ENCODE measurements around the gene CBX7.
"Not testable (repeated sequence)": the region's sequence is repeated elsewhere in the genome, so short reads cannot be mapped to it uniquely, and the experiment has no call there.

The CBX7 gene

DNA sequence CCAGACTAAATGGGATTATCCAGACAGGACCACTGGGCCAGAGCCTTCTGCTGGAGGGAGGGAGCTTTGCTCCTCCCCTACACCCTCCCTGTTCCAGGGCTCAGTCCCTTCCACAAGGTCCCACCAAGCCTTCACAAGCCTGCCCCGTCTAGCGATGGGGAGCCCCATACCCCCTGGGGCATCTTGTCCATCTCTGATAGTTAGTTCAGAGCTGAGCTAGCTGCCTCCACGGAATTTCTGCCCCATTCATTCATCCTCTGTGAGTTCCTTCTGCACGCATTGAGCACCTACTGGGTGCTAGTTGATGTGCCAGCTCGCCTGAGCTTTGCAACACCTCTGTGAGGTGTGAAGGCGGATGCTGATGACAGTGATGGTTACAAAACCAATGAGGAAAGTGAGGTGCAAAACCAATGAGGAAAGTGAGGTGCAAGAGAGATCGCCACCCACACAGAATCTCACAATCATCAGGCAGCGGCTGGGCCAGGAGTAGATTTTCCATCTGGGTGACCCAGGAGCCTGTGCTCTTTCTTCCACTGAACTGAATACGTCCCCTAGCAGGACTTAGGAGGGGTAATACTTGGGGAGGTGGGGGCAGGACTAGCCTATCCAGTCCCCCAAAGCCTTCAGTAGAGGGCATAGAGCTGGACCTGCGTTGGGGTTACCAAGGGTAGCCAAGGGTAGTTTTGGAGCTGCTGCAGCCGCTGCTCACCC is 21.5 kb upstream of the CBX7 start:
- peak; percentile 70 to 79 for DNase-seq

DNA sequence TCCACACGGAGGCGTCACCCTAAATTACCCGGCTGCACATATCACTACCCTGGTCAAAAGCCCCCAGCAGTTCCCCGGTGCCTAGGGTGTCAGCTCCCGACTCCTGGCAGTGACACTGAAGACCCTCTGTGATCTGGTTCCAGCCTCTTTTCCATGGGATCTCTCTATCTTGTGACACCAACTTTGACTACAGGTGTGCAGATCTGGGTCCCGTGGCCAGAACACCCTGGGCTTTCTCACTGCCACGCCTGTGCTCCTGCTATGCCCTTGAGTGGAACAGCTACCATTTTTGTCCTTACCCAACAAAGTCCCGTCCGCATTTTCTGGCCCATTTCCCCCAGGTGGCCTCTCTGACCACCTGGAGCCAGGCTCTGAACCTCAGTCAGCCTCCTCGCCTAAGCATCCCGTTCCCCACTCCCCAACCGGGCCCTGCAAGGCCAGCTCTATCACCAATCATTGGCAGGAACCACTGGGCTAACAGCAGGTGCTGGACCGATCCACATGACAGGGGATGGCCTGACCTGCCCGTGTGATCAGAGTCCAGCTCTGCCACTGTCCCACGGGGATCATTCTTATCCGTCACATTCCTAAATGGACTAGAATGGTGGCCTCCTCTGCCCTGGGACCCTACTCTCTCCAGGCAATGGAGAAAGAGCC is 20.7 kb upstream of the CBX7 start:
- DNase-seq = no peak

DNA sequence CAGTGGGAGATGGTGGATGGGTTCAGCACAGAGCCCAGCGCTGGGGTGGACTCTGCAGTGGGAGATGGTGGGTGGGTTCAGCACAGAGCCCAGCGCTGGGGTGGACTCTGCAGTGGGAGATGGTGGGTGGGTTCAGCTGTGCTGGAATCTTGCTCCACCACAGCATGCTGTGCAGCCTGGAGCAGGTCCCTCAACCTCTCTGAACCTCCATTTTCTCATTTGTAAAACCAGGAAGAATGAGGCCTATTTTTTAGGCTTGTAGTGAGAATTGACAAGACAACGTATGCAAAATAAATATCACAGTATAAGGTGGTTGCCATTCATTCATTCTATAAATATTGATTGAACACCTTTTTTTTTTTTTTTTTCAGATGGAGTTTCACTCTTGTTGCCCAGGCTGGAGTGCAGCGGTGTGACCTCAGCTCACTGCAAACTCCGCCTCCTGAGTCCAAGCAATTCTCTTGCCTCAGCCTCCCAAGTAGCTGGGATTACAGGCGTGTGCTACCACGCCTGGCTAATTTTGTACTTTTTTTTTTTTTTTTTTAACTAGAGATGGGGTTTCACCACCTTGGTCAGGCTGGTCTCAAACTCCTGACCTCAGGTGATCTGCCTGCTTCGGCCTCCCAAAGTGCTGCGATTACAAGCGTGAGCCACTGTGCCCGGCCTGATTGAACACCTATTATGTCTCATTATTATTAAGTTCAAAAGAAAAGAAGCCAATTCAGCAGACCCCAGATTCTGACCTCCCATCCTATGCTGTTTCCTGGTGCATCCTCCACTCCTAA is 20.0 kb upstream of the CBX7 start:
- DNase-seq = not testable (repeated sequence)

DNA sequence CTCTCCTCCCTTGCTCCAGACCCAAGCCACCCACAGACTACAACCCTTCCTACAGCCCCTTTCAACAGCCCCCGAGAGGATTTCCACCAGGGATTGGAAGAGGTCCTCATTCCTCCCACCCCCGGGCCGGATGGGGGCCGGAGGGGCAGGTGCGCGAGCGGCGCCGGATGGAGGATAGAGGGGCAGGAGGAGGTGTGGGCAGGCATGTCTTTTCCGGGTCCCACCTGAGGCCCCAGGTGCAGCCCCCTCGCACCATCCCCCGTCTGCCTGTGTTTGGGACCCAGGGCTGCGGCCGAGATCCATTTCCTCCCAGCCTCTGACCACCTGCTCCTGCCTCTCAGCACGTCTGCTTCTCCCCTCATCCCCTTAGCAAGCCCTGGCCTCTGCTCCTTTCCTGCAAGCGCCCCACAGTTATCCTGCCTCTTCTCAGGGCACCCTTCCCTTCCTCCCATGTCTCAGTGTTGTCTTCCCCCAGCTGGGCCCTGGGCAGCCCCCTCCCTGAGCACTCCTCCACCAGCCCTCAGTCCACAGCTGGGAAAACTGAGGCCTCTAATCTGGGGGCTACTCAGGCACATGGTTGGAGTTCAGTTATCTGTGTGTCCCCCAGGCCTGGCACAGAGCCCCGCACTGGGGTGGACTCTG is 19.3 kb upstream of the CBX7 start:
- DNase-seq = no peak

DNA sequence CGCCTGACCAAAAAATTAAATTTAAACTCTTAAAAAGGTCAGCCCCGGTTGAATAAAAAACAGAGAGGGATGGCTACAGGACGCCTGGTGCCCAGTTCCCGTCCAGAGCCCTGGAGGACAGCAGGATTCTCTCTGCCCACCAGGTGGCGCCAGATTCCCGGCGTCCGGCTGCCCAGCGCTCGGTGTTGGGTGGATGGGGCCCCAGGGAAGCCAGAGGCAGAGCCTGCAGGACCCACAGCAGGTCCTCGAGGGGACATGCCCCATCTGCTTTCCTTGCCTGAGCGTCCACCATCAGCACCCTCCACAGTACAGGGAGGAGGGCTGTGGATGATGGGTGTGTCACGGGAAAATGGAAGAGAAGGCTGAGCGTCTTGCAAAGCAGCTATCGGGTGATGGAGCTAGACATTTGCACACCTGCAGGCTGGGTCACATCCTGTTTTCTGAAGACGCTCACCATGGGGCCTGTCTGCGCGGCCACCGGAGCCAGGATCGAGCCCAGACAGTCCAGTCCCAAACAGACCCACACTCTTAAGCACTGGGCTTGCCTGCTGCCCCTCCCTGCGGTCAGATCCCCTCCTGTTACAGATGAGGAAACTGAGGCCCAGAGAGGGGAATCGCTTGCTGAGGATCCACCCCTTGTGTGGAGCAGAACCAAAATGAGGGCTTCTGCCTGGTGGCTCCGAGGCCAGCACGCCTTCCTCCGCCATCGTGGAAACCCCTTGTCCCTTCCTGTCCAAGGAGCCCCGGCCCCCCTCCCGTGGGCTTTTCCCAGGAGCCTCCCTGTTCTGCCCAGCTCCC is 18.5 kb upstream of the CBX7 start:
- DNase-seq = peak; percentile 84 to 86

DNA sequence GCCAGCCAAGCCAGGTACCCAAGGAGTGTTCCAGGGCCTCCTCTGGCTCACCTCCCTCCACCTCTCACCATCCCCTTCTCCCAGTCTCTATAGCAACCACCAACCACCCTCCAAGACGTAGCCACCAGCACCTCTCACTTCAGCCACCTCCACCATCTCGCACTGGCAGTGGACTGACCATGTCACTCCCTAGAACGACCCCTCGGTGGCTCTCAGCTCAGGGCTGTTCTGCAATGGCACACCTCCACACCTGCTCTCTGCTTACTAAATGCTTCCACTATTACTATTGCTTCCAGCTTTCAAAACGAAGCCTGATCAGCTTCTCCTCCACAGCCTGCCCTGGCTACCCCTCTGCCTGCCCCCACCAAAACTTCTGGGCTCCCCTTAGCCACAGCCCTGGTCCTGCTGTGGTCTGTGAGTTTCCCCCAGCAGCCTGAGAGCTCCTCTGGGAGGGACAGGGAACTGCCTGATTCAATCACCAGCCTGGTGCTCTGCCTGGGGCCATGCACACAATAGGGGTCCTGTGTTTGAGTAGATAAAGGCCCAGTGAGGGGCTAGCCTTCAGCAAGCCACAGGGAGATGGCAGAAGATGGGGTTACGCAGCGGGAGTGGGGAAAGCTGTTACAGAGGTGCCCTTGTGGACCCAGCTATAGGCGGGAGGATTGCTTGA is 17.5 kb upstream of the CBX7 start:
- DNase-seq = no peak

DNA sequence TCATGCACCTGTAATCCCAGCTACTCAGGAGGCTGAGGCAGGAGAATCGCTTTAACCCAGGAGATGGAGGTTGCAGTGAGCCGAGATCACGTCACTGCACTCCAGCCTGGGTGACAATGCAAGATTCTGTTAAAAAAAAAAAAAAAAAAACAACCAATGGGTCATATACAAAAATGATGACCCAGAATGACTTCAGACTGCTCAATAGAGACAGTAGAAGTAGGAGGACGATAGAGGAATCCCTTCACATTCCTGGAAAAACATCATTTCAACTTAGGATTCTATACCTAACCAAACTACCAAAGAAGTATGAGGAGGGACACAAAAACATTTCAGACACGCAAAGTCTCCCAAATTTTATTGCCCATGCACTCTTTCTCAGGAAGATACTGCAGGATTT is 14.1 kb upstream of the CBX7 start:
- no peak for DNase-seq

DNA sequence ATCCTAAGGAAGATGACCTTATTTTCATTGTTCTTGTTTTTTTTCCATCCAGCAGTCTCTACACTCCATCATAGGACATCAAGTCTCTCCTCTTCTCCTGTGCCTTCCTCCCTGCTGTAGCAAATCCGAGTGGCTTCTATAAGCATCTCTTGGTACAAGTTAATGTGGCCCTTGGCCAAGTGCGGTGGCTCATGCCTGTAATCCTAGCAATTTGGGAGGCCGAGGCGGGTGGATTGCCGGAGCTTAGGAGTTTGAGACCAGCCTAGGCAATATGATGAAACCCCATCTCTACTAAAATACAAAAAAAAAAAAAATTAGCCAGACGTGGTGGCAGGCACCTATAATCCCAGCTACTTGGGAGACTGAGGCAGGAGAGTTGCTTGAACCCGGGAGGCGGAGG is 3.6 kb upstream of the CBX7 start:
- not testable (repeated sequence) for DNase-seq

DNA sequence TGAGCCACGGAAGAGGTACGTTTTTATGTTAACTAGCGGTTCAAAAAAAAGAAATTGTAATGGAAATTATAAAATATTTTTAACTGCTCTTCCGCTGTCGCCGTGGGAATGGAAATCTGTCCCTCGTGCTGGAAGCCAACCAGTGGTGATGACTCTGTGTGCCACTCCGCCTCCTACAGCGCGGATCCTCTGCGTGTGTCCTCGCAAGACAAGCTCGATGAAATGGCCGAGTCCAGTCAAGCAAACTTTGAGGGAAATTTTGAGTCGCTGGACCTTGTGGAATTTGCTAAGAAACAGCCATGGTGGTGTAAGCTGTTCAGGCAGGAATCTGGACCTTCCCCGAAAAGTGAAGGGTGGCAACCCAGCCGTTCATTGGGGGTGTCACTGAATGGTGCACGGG is 2.9 kb upstream of the CBX7 start:
- peak in 1 of 2 donors; percentile 4 for DNase-seq

DNA sequence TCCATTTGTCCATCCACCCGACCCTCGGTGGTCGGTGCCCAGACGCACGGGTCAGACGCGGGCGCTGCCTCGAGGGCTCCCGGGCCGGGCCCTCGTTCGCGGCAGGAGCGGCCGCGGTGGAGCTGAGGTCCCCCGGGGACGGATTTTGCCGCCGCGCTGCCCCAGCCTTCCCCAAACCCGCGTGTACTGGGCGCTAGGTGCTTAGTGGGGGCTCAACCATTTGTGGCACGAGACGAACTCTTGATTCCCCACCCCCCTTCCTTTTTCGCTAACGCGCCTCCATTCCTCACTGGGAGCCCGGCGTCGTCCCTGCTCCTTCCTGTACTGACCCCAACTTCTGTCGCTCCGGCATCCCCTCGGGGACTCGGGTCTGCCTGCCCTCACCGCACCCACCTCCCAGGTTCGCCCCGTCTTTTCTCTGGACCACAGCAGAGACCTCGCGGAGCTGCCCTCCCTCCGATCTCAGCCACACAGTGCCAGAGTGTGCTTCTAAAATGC is 789 bp upstream of the CBX7 start:
- DNase-seq = no peak

DNA sequence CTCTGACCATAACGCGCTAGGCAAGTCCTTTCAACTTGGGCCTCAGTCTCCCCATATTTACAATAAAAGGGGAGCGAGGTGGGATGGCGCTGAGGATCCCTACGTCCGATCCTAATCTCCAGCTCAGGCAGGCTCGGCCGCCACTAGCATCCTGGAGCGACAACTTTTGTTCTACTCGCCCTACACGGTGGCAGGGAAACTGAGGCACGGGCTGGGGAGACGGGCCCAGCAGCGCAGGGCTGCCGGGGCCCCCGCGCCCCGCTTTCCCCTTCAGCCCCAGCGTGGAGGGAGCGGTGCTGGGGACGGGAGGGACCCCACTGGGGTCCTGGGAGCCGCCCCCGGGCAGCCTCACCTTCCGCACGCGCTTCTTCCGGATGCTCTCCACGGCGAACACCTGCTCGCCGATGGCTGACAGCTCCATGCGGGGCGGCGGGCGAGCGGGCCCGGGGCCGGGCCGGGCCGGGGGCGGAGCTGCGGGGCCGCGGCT is 413 bp downstream of the CBX7 start:
- no peak for DNase-seq

DNA sequence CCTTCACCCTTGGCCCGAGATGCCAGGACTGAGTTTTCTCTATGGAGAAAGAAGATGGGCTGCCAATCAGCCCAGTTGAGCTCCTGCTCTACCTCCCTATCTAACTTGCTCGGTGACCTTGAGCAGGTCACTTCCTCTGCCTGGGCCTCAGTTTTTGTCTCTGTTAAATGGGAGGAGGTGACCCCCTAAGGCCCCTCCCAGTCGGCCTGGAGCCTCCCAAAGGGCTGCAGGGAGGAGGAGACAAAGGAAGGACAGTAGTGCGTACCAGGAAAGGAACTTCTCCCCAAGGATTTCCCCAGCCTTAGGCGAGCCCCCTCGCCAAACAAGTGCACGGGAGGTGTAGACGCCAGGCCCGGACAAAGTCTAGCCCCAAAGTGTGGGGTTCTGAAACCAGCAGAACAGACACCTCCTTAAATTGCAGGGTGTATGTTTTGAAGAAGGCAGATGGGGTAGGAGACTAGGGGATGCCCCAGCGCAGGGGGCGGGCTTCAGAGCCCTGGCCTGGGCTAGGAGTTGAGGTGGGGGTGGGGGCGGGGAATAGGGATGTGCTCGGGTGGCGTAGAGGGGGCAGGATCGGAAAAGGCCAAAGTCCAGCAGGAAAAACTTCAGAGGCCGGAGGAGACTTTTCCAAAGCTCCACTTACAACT is 1.0 kb downstream of the CBX7 start:
- DNase-seq = peak in 1 of 2 donors; percentile 46

DNA sequence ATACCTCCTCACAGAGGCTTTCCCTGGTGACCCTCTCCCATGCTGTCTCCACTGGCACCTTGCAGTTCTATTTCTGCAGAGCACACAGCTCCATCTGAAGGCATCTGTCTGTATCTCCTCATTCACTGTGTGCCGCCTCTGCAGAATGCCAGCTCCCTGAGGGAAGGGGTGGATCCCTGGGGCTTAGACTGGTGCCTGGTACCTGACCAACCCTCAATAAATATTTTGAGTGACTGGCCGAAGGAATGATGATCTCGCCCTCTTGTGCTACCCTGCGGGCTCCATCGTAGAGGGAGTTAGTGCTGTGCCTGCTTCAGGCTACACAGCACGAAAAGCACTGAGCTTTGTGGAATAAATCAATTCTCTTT is 1.6 kb downstream of the CBX7 start:
- no peak for DNase-seq

DNA sequence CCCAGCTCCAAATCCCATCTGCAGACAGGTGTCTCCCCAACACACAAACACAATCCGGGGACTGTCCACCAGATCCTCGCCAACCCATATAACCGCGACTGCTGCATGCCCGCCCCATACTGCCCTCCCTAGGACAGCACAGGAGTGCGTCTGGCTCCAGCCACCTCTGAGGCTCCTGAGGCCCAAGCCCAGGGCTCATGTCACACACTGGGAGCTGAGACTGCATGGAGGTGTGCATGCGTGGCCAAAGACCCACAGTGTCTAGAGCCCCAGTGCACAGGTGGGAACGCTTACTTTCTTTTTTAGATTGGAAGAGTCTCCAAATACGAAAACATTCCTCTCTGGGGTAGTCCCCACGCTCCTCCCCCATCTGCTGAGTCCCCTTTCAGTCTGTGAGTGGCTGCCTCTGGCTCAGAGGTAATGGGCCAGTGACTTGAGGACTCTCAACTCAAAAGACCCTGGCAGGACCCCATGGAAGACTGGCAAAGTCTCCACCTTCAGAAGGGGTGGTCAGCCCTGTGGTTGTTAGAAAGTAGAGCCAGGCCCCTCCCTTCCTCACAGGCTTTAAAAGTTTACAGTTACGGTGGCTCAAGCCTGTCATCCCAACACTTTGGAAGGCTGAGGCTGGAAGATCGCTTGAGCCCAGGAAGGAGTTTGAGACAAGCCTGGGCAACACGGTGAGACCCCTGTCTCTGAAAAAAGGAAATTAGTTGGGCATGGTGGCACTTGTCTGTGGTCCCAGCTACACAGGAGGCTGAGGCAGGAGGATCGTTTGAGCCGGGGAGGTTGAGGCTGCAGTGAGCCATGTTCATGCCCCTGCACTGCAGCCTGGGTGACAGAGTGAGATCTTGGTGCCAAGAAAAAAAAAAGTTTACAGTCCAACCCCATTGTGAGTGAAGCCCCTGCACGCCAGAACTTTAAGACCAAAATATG is 2.3 kb downstream of the CBX7 start:
- no peak for DNase-seq

DNA sequence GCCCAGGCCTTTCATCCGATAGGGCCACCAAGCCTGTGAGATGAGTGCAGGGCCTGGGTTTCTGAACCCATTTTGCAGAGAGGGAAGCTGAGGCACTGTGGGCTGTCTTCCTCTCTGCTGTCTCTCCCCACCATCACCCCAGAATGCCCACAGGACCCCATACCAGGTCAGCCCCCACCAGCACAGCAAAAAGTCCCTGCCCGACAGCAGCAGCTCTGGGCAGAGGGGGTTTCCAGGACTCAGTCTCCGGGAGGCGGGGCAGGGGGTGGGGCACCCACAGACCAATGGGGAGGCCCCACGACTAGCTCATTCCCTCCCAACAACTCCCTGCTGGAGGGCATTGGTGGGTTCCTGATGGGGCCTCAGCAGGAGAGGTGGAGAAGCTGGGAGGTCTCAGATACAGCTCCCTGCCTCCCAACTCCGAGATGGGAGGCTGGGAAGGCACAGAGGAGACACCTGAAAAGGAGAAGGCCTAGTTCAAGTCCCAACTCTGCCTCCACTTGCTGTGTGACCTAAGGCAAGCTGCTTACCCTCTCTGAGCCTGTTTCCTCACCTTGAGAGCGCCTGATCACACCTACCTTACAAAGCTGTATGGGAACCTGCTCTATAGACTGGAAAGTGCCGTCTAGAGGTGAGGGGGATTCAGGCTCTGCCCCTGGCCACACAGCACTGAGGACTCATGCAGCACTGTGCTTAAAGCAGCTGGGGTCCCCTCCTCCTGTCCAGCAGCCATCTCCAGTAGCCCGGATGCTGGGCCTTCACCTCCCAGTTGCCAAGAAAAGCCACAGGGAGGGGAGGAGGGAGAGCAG is 3.5 kb downstream of the CBX7 start:
- peak; percentile 82 to 87 for DNase-seq

DNA sequence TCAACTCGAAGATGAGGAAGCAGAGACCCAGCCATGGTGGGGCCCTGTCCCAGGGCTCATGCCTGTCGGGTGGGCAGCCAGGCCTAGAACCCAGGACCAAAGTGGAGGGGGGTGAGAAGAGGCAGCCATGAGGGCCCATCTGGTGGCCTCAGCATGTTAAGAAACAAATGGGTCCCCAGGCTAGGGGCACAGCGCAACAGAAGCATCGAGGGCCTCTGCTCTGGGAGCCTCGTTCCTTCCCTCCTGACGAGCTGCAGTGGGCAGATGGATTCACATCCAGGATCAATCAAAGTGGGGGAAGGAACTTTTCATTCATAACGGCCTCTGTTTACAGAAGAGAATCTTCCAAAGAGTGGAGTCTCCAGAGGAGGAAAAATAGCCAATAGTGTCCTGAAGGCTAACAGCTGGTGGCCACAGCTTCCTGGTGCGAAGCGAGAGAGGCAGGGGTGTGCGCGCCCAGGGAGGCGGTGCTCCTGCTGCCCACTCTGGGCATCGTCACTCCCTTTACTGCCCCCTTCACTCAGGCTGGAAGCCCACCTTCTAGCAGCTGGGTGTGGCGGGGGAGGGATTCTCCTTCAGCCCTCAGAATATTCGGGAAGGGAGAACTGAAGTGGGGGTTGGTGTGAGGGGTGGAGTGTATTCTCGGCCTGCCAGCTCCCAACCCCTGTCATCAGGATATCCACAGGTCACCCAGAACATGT is 4.3 kb downstream of the CBX7 start:
- DNase-seq = no peak

DNA sequence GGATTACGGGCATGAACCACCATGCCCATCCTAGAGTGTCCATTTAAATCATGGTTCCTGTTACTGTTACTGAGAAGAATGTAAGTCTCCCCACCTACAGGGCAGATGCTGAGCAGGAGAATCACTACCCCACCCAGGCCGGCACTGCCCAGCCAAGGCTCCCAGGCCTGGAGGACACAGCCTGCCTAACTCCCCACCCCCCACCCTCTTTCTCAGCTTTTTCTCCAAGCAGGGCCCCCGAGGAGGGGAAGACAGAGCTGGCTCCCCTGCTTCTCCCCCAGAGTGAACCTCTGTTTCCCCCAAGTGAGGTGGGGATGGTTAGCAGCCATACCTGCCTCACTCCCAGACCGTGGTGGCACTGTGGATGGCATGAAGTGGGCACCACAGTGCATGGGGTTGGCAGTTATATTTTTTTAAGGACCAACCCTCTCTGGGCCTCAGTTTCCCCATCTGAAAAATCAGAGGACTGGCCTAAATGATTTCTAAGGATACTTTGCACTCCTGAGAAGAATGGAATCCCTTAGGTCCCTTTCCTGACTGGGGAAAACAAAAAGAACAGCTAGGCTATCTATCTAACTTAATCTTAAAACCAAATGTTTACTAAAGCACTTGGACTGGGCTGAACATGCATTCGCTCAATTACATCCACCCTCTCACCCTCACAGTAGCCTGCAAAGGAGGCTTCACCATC is 5.0 kb downstream of the CBX7 start:
- no peak for DNase-seq

Measured in CD4-positive, alpha-beta T cell treated with Interleukin-4 for 1 hour (primary cell).